Measurements from ENCODE around the gene TMEM242.

Gene TMEM242

DNA sequence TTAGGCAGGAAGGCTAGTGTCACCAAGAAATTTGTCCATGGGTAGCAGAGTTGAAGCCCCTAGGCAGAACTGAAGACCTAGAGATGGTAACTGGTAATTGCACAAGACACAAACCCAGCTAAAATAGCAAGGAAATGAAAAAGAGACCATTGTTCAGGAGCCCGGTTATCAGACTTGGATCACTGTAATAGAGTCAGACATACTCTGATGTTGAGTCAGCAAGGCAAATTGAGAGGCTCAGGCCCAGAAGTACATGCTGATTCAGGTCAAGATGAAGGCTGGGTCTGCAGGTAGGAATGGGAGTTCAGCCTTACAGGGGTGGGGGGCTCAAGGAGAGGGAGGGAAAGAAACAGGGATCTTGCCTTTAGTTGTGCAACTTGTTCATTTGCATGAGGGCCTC lies 6.5 kb upstream of the TMEM242 start:
- H3K4me1 ChIP-seq (ENCODE audit: control insufficient read depth, low read length) = no peaks in the 10 kb centered on the region

GRCh38 chr6:157328108-157328692 lies 4.9 kb upstream of the TMEM242 start:
- Histone ChIP-seq H3K9me3 (ENCODE audit: control insufficient read depth, insufficient read depth, low read length) (no peaks in the 10 kb centered on the region), H3K79me2 (ENCODE audit: control insufficient read depth, low read length) (peaks cover under 1% of the 10 kb centered on the region; the same call in 1 of the 2 replicates), H4K20me1 (ENCODE audit: control insufficient read depth, insufficient read depth, low read depth, low read length) (no peaks in the 10 kb centered on the region), H3K4me1 (ENCODE audit: control insufficient read depth, low read length) (peaks cover 7% of the 10 kb centered on the region; the same call in 1 of the 2 replicates), H3K27me3 (ENCODE audit: control insufficient read depth, low read length) (peaks cover 56% of the 10 kb centered on the region), H3K9me2 (replicated peaks; ENCODE audit: control insufficient read depth, low read length) (no peaks in the 10 kb centered on the region), H3K36me3 (ENCODE audit: control insufficient read depth, low read length) (no peaks in the 10 kb centered on the region), H3F3A (ENCODE audit: control insufficient read depth, insufficient read depth) (no peaks in the 10 kb centered on the region), H3K27ac (ENCODE audit: low read depth, low read length) (no peak overlapping the region), H3K4me2 (ENCODE audit: low read length) (no peak overlapping the region), H3K4me3 (ENCODE audit: low read length) (no peak overlapping the region)
- TF ChIP-seq EZH2phosphoT487 (IDR thresholded peaks at IDR 0.05; ENCODE audit: borderline replicate concordance, low read length) (no peak), CTCF (IDR thresholded peaks at IDR 0.05; ENCODE audit: low read depth, low read length, poor library complexity, severe bottlenecking) (no peak)

More for the DNA sequence above, 6.5 kb upstream of the TMEM242 start:
- H3K79me2 ChIP-seq (ENCODE audit: control insufficient read depth, low read length) = no peaks in the 10 kb centered on the region
- H3K27ac ChIP-seq (ENCODE audit: low read depth, low read length) = no peak overlapping the region
- H3K9me3 ChIP-seq (ENCODE audit: control insufficient read depth, insufficient read depth, low read length) = no peaks in the 10 kb centered on the region
- H3K4me3 ChIP-seq (ENCODE audit: low read length) = no peak overlapping the region
- no peaks in the 10 kb centered on the region for H3K36me3 ChIP-seq (ENCODE audit: control insufficient read depth, low read length)
- no peak for TF ChIP-seq CTCF (IDR thresholded peaks at IDR 0.05; ENCODE audit: low read depth, low read length, poor library complexity, severe bottlenecking)
- no peak for TF ChIP-seq EZH2phosphoT487 (IDR thresholded peaks at IDR 0.05; ENCODE audit: borderline replicate concordance, low read length)
- no peaks in the 10 kb centered on the region for H3F3A ChIP-seq (ENCODE audit: control insufficient read depth, insufficient read depth)
- no peaks in the 10 kb centered on the region for H4K20me1 ChIP-seq (ENCODE audit: control insufficient read depth, insufficient read depth, low read depth, low read length)
- no peak overlapping the region for H3K4me2 ChIP-seq (ENCODE audit: low read length)
- no peaks in the 10 kb centered on the region for H3K9me2 ChIP-seq (replicated peaks; ENCODE audit: control insufficient read depth, low read length)
- peaks cover 64% of the 10 kb centered on the region for H3K27me3 ChIP-seq (ENCODE audit: control insufficient read depth, low read length)

- peaks cover 12% of the 10 kb centered on the region for H3K79me2 ChIP-seq (ENCODE audit: control insufficient read depth, low read length)
- H3K4me1 ChIP-seq (ENCODE audit: control insufficient read depth, low read length) = peaks cover 11% of the 10 kb centered on the region
- no peak overlapping the region for H3K4me2 ChIP-seq (ENCODE audit: low read length)
- no peaks in the 10 kb centered on the region for H3K9me3 ChIP-seq (ENCODE audit: control insufficient read depth, insufficient read depth, low read length)
- no peaks in the 10 kb centered on the region for H3F3A ChIP-seq (ENCODE audit: control insufficient read depth, insufficient read depth)
- H3K27ac ChIP-seq (ENCODE audit: low read depth, low read length) = no peak overlapping the region
- peaks cover 44% of the 10 kb centered on the region for H3K27me3 ChIP-seq (ENCODE audit: control insufficient read depth, low read length)
- no peaks in the 10 kb centered on the region for H3K36me3 ChIP-seq (ENCODE audit: control insufficient read depth, low read length)
- H4K20me1 ChIP-seq (ENCODE audit: control insufficient read depth, insufficient read depth, low read depth, low read length) = no peaks in the 10 kb centered on the region
- H3K4me3 ChIP-seq (ENCODE audit: low read length) = no peak overlapping the region
- no peaks in the 10 kb centered on the region for H3K9me2 ChIP-seq (replicated peaks; ENCODE audit: control insufficient read depth, low read length)
- TF ChIP-seq EZH2phosphoT487 (IDR thresholded peaks at IDR 0.05; ENCODE audit: borderline replicate concordance, low read length) = no peak
- TF ChIP-seq CTCF (IDR thresholded peaks at IDR 0.05; ENCODE audit: low read depth, low read length, poor library complexity, severe bottlenecking) = no peak
These were observed 3.7 kb upstream of the TMEM242 start for GRCh38 chr6:157326979-157327378.

Measured in DOHH2 (cell line).